Liver (tissue), 9 donors: Measurements from ENCODE around the gene HAGH. TPM values are rescaled to one million over a fixed set of nuclear protein-coding genes. Genes with fewer than 3 reads are reported as not detected.

Source experiments
- DNase-seq: peaks from one replicate; pipeline ENCODE4 v3.0.0-alpha.2; 2017; ENCODE audit warnings: low spot score
- H3K27ac ChIP-seq, 2 donors: one replicate each; pipeline ENCODE4 v1.7.0; 2013; ENCODE audit warnings: inconsistent platforms in 2 of 2, low read length in 2 of 2, control low read depth in 1 of 2, low read depth in 1 of 2, mild to moderate bottlenecking in 1 of 2
- H3K27me3 ChIP-seq, 4 donors: one replicate each; pipeline versions ENCODE4 v1.6.1 to v1.7.0; 2013; ENCODE audit warnings: low read length in 3 of 4, inconsistent platforms in 1 of 4, mild to moderate bottlenecking in 1 of 4, moderate library complexity in 1 of 4; ENCODE audit not compliant: control insufficient read depth in 4 of 4, insufficient read depth in 4 of 4
- H3K36me3 ChIP-seq, 4 donors: one replicate each; pipeline versions ENCODE4 v1.6.1 to v1.7.0; 2013; ENCODE audit warnings: low read length in 3 of 4, mild to moderate bottlenecking in 3 of 4, low read depth in 1 of 4, moderate library complexity in 1 of 4; ENCODE audit not compliant: control insufficient read depth in 4 of 4, insufficient read depth in 3 of 4
- H3K4me1 ChIP-seq, 4 donors: one replicate each; pipeline versions ENCODE4 v1.6.1 to v1.7.0; 2013; ENCODE audit warnings: low read length in 3 of 4, mild to moderate bottlenecking in 3 of 4, moderate library complexity in 1 of 4; ENCODE audit not compliant: control insufficient read depth in 4 of 4, insufficient read depth in 4 of 4
- H3K4me3 ChIP-seq, 3 donors: one replicate each; pipeline versions ENCODE4 v1.6.1 to v1.7.0; 2013; ENCODE audit warnings: low read length in 3 of 3, control low read depth in 1 of 3, low read depth in 1 of 3, mild to moderate bottlenecking in 1 of 3
- H3K9ac ChIP-seq, 2 donors: one replicate each; pipeline ENCODE4 v1.7.0; 2013; ENCODE audit warnings: low read length in 2 of 2, mild to moderate bottlenecking in 2 of 2, moderate library complexity in 2 of 2, control low read depth in 1 of 2, low read depth in 1 of 2
- H3K9me3 ChIP-seq, 4 donors: one replicate each; pipeline versions ENCODE4 v1.6.1 to v1.7.0; 2013; ENCODE audit warnings: low read length in 3 of 4; ENCODE audit not compliant: control insufficient read depth in 4 of 4
- ATF3 ChIP-seq: IDR thresholded peaks from 2 replicates; pipeline ENCODE4 v1.6.1; 2016; ENCODE audit warnings: antibody characterized with exemption
- CTCF ChIP-seq: fragments of 150-350 bp; IDR thresholded peaks from 2 replicates; pipeline ENCODE4 v1.5.1; 2017; ENCODE audit warnings: improper control_type of control experiment, low read depth, low read length; ENCODE audit not compliant: missing input control
- EGR1 ChIP-seq, 2 donors: IDR thresholded peaks; 2 replicates each; pipeline ENCODE4 v1.6.1; 2016 to 2018; ENCODE audit warnings: antibody characterized with exemption in 2 of 2, low read depth in 2 of 2
- FOXA1 ChIP-seq: IDR thresholded peaks from 2 replicates; pipeline ENCODE4 v1.6.1; 2016; ENCODE audit warnings: antibody characterized with exemption
- FOXA2 ChIP-seq: IDR thresholded peaks from 2 replicates; pipeline ENCODE4 v1.6.1; 2016; ENCODE audit warnings: antibody characterized with exemption
- GABPA ChIP-seq, 2 donors: IDR thresholded peaks in 1 of 2; conservative IDR thresholded peaks in 1 of 2; 2 replicates each; pipeline ENCODE4 v1.6.1; 2016; ENCODE audit warnings: antibody characterized with exemption in 2 of 2, mild to moderate bottlenecking in 1 of 2, moderate library complexity in 1 of 2
- HNF4A ChIP-seq, 2 donors: conservative IDR thresholded peaks; 2 replicates each; pipeline ENCODE4 v1.6.1; 2016; ENCODE audit warnings: antibody characterized with exemption in 2 of 2, mild to moderate bottlenecking in 2 of 2
- HNF4G ChIP-seq: IDR thresholded peaks from 2 replicates; pipeline ENCODE4 v1.6.1; 2016; ENCODE audit warnings: antibody characterized with exemption
- JUND ChIP-seq, 2 donors: IDR thresholded peaks; 2 replicates each; pipeline ENCODE4 v1.6.1; 2016; ENCODE audit warnings: antibody characterized with exemption in 2 of 2
- MAX ChIP-seq: IDR thresholded peaks from 2 replicates; pipeline ENCODE4 v1.6.1; 2016; ENCODE audit warnings: antibody characterized with exemption
- NR2F2 ChIP-seq: IDR thresholded peaks from 2 replicates; pipeline ENCODE4 v1.6.1; 2016; ENCODE audit warnings: antibody characterized with exemption
- RAD21 ChIP-seq, 2 donors: IDR thresholded peaks; 2 replicates each; pipeline ENCODE4 v1.6.1; 2016; ENCODE audit warnings: antibody characterized with exemption in 2 of 2, mild to moderate bottlenecking in 2 of 2
- REST ChIP-seq: IDR thresholded peaks from 2 replicates; pipeline ENCODE4 v1.6.1; 2016; ENCODE audit warnings: antibody characterized with exemption, mild to moderate bottlenecking
- RXRA ChIP-seq, 2 donors: IDR thresholded peaks; 2 replicates each; pipeline ENCODE4 v1.6.1; 2017 to 2018; ENCODE audit warnings: antibody characterized with exemption in 2 of 2, mild to moderate bottlenecking in 1 of 2
- SP1 ChIP-seq: IDR thresholded peaks from 2 replicates; pipeline ENCODE4 v1.6.1; 2018; ENCODE audit warnings: antibody characterized with exemption, mild to moderate bottlenecking
- TAF1 ChIP-seq: conservative IDR thresholded peaks from 2 replicates; pipeline ENCODE4 v1.6.1; 2016; ENCODE audit warnings: antibody characterized with exemption, mild to moderate bottlenecking
- YY1 ChIP-seq: IDR thresholded peaks from 2 replicates; pipeline ENCODE4 v1.6.1; 2016; ENCODE audit warnings: antibody characterized with exemption, mild to moderate bottlenecking
- ZBTB33 ChIP-seq: IDR thresholded peaks from 2 replicates; pipeline ENCODE4 v1.6.1; 2016; ENCODE audit warnings: antibody characterized with exemption
- WGBS: extraction: QIAGEN DNeasy Blood & Tissue Kit; methylation state at CpG from one replicate; pipeline ENCODE4 v1.1.7; 2013; 5-methylcytosine and 5-hydroxymethylcytosine counted together
- polyA plus RNA-seq, 2 donors: library from polyadenylated mRNA; stranded (reverse) in 1 of 2; unstranded in 1 of 2; fragments of 200-250 nt in 1 of 2; fragments of >200 nt in 1 of 2; fragmentation: Nextera tagmentation in 1 of 2; extraction: Ambion mirVana in 1 of 2; gene quantifications; one replicate each; pipeline versions ENCODE4 v1.2.1 to v1.2.3, GENCODE V29; 2013 to 2015
- total RNA-seq, 2 donors: library from RNA; depleted of rRNA; stranded (reverse); fragments of >200 nt; gene quantifications; one replicate each; pipeline ENCODE4 v1.2.3, GENCODE V29; 2014
- donor health status: healthy.
- donor health status: healthy.
- donor health status: healthy.
- donor health status: healthy.
- donor health status: healthy.

The HAGH gene
- total and polyA plus RNA-seq, 4 donors = 169 to 252 (median 204) TPM

- 27% methylated on average over 3 of the region's 3 CpGs for WGBS
- H3K27ac ChIP-seq = peak overlapping the region; percentile 36 to 66
- H3K4me3 ChIP-seq = peak overlapping the region; percentile 8 to 77 (median 27)
- no peaks in the 10 kb centered on the region for H3K36me3 ChIP-seq
- no peaks in the 10 kb centered on the region for H3K27me3 ChIP-seq
- peaks cover 7 to 70% (median 53%) of the 10 kb centered on the region in 4 donors for H3K4me1 ChIP-seq
- TF ChIP-seq HNF4G (peak; percentile 71), RAD21 (IDR thresholded peaks at IDR 0.05) (peak in 1 of 2 donors; percentile 22), ATF3 (peak; percentile 23), TAF1 (no peak), REST (peak; percentile 47), RXRA (IDR thresholded peaks at IDR 0.05) (peak; percentile 90), SP1 (peak; percentile 91), EGR1 (IDR thresholded peaks at IDR 0.05; ENCODE audit: low read depth in 2 of 2) (peak; percentile 36 to 40), ZBTB33 (peak; percentile 50), MAX (peak; percentile 72), FOXA2 (no peak), FOXA1 (no peak), JUND (IDR thresholded peaks at IDR 0.05) (peak; percentile 45 to 75), HNF4A (conservative IDR thresholded peaks at IDR 0.05) (peak; percentile 95), GABPA (IDR thresholded peaks at IDR 0.05 in 1 of 2, conservative IDR thresholded peaks at IDR 0.05 in 1 of 2) (peak in 1 of 2 donors; percentile 52), CTCF (no peak), NR2F2 (peak; percentile 16), YY1 (peak; percentile 80)
- H3K9me3 ChIP-seq = no peaks in the 10 kb centered on the region
- peak overlapping the region in 1 of 2 donors; percentile 58 for H3K9ac ChIP-seq
- DNase-seq = peak; percentile 39
Measured at GRCh38 chr16:1830213-1830612, 3.6 kb upstream of the HAGH start.
